ENCODE data around the gene TCTN2.

TCTN2 gene

DNA sequence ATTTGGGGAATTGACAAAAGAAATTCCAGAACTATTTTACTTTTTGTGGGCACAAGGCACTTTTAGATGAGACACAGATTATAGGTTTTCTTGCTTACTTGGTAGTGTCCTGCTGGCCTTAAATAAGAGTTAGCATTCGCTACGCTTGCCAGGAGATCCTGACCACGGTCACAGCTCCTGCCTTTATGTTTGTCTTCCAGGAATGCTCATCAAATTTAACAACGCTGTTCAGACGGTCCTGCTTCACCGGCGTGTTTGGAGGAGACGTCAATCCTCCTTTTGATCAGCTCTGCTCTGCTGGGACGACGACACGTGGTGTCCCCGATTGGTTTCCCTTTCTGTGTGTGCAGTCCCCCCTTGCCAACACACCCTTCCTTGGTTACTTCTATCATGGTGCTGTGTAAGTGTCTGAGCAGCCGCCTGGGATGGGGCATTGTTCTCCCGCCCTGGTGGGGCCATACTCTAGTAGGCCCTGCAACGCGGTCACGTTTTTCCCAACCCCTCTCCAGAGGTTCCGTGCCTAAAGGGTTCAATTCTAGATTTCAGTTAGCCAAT, 15.8 kb downstream of the TCTN2 start:
- no peak for DNase-seq (ENCODE audit: low read depth in 2 of 2)

DNA sequence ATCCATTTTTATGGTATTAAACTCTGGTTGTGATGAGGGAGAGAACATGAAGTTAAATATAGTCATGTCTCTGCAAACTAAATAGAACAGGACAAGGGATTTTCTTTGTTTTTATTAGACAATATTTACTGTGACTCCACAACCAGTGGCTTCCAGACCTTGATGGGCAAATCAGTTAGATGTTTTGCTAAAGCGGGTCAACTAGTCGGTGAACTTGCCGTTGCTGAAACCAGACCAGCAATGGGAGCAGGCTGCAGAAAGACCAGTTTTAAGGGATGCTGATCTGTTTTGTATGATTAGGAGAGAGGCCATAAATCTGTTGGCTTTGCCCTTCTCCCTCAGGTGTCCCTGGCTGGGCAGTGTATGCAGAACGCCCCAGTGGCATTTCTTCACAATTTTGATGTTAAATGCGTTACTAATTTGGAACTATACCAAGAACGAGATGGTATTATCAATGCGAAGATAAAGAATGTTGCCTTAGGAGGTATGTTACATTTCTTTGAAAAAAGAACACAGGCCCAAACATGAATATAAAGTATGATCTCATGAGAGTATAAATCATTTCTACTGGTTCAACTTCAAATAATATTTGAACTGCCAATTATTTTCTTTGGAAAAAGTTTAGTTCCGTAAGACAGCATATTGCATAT, 19.4 kb downstream of the TCTN2 start:
- no peak for DNase-seq (ENCODE audit: low read depth in 2 of 2)

GRCh38 chr12:123696207-123696606, 25.3 kb downstream of the TCTN2 start:
- DNase-seq (ENCODE audit: low read depth in 2 of 2): no peak

DNA sequence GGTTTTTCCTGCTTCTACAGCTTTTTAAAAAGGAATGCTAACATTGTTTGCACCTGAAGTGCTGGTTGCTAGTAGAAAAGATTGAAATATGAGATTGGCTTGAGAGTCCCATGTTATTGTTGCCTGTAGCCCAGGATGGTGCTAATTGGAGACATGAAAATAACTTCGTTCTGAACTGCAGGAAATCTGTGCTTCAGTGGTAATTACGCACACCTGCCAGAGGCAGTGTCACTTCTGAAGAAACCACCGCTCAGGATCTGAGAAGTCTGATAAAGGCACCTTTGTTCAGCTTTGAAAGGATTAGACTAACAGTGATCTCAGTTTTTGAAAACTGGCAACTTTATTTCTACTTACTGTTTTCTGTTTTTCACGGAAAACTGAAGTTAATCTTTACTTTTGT, 25.7 kb downstream of the TCTN2 start:
- DNase-seq (ENCODE audit: low read depth in 2 of 2): no peak

- no peak for DNase-seq (ENCODE audit: low read depth in 2 of 2)
These were observed 35.0 kb downstream of the TCTN2 start for GRCh38 chr12:123705935-123706334.

- no peak for DNase-seq (ENCODE audit: low read depth in 2 of 2)
These were observed 36.6 kb downstream of the TCTN2 start for GRCh38 chr12:123707466-123707865.

DNA sequence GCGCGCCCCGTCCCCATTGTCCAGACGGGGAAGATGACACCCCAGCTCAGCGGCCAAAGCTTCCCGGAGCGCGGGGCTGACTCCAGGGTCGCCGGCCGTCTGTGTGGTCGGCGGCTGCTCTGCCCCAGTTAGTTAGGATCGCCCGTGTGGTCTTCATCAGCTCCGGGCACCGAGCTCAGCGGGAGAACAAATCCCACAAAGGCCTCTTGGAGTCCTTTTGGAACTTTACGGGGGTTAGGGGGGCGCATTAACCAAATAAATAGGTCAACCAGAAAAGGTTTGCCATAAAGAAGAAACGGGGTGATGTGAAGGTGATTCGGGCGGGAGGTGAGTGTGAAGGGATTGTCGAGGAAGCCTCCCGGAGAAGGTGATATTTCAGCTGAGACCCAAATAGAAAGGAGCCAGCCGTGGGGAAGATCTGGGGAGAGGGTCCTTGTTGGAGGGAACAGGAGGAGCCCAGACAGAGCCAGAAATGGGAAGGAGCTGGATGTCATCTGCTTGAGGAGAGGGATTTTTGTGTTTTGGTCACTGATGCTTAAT, 41.9 kb downstream of the TCTN2 start:
- DNase-seq (ENCODE audit: low read depth in 2 of 2): no peak

DNA sequence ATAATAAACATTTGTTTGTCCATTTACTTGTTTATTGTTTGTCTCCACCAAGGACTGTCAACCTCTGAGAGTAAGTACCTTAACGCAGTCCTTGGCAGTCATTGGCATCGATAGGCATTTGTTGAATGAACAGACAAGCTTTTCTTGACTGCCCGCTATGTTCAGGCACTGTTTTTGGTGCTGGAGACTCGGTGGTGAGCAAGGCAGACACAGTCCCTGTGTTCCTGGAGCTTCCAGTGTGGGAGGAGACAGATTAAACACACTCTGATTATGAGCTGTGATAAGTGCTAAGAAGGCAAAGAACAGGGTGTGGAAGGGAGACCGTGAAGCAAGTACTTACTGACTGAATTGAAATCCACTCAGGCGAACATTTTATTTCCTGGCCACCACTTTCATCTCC, 42.5 kb downstream of the TCTN2 start:
- DNase-seq (ENCODE audit: low read depth in 2 of 2): no peak

- DNase-seq (ENCODE audit: low read depth in 2 of 2): no peak
These were observed 43.1 kb downstream of the TCTN2 start for GRCh38 chr12:123713823-123714585.

DNA sequence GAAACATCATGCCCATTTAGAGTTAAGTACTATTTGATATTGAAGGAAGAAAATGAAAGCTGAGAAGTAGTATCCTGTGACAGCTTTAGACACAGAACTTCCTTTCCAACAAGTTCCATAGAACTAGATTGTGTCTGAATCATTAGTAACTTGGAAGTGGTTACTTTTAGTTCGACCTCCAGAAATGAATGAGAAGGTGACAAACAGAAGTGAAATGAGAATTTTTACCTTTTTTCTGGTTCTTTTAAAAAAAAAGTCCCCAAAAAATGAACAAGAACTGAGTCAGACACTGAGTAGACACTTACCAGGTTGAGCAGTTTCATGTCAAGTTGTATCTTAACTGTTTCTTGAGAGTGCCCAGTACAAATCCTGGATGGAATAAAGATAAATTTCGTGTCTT, 44.3 kb downstream of the TCTN2 start:
- DNase-seq (ENCODE audit: low read depth in 2 of 2): no peak

- no peak for DNase-seq (ENCODE audit: low read depth in 2 of 2)
These were observed 46.4 kb downstream of the TCTN2 start for GRCh38 chr12:123717350-123717749.

GRCh38 chr12:123720141-123720814, 49.4 kb downstream of the TCTN2 start:
- no peak for DNase-seq (ENCODE audit: low read depth in 2 of 2)

- no peak for DNase-seq (ENCODE audit: low read depth in 2 of 2)
These were observed 50.3 kb downstream of the TCTN2 start for GRCh38 chr12:123721245-123721644.

DNA sequence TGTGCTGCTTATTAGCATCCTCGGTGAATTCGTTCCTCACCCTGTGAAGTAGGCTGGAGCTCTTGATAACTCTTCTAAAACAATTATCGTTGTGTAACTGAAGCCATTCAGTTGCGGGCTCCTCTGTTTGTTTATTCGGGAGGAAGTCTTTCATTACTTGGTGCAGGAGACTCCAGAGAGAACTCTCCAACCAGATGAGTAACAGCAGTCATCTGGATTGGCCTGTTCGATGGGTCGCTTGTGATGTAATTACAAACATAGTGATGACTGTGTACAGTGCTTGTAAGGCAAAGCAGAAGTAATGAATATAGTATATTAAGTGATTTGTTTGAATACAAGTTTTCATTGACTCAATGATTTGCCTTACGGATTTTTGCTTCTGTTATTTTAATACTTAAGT, 52.1 kb downstream of the TCTN2 start:
- DNase-seq (ENCODE audit: low read depth in 2 of 2): no peak

- no peak for DNase-seq (ENCODE audit: low read depth in 2 of 2)
These were observed 52.9 kb downstream of the TCTN2 start for GRCh38 chr12:123723765-123724164.

- no peak for DNase-seq (ENCODE audit: low read depth in 2 of 2)
These were observed 55.3 kb downstream of the TCTN2 start for GRCh38 chr12:123726244-123726643.

DNA sequence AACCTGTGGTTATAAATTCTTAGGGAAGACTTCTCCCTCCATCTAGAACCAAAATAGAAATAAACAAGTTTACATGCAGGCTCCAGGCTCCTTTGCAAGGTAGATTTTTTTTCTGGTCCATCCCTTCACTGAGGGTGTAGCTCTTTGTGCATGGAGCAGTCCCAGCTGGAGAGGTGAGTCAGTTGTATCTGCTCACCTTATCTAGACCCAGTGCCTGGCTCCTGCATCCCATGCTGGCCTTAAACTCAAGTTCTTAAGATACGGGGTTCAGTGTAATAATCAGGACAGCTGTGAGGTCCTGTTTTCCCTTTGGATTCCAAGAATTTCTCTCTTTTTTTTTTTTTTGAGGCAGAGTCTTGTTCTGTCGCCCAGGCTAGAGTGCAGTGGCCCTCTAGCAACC, 56.0 kb downstream of the TCTN2 start:
- no peak for DNase-seq (ENCODE audit: low read depth in 2 of 2)

DNA sequence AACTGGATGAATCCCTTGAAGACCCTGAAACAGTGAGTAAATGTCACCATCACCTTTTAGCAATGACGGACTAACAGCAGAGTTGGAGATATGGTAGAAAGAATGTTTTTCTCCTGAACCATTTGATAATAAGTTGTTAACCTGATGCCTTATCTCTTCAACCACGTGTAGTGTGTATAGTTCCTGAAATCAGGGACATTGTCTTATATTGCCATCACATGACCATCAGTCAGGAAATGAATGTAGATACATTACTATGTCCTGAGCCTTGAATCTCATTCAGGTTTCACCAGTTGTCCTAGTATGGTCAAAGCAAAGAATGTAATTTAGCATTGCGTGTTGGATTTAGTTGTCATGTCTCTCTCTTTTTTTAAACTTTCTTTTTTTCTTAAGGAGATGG, 57.0 kb downstream of the TCTN2 start:
- no peak for DNase-seq (ENCODE audit: low read depth in 2 of 2)

GRCh38 chr12:123731596-123731995, 60.7 kb downstream of the TCTN2 start:
- DNase-seq (ENCODE audit: low read depth in 2 of 2): no peak

- DNase-seq (ENCODE audit: low read depth in 2 of 2): no peak
These were observed 61.3 kb downstream of the TCTN2 start for GRCh38 chr12:123732251-123732650.

- DNase-seq (ENCODE audit: low read depth in 2 of 2): no peak
These were observed 62.3 kb downstream of the TCTN2 start for GRCh38 chr12:123733229-123733628.

GRCh38 chr12:123734268-123734667, 63.4 kb downstream of the TCTN2 start:
- DNase-seq (ENCODE audit: low read depth in 2 of 2): no peak

Data from stimulated activated CD8-positive, alpha-beta memory T cell treated with anti-CD3 and anti-CD28 coated beads, Interleukin-7, amount 100 ng/mL, for 1 hour (primary cell).